Naive B cell (primary cell): ENCODE results near the gene SAG. TPM values are rescaled to one million over a fixed set of nuclear protein-coding genes. Genes with fewer than 3 reads are reported as not detected.

ENCODE experiments used
- ATAC-seq, 2 donors: fragments of 150-1000 bp; cut with Tn5 transposase; 2 replicates each; pipeline ENCODE4 v1.10.0; 2021; ENCODE audit warnings: low read depth in 2 of 2, mild to moderate bottlenecking in 2 of 2, moderate library complexity in 2 of 2
- DNase-seq: peaks from one replicate; pipeline ENCODE4 v3.0.0; 2022
- H3K27ac Mint-ChIP-seq, 6 donors: one replicate each; pipeline ENCODE4 v1.8.0; 2020 to 2022; ENCODE audit warnings: mild to moderate bottlenecking in 6 of 6, mixed read lengths in 6 of 6, moderate library complexity in 5 of 6, inconsistent platforms in 2 of 6
- H3K27me3 Mint-ChIP-seq, 3 donors: one replicate each; pipeline ENCODE4 v1.8.0; 2021 to 2022; ENCODE audit warnings: mixed read lengths in 3 of 3, mild to moderate bottlenecking in 1 of 3
- H3K36me3 Mint-ChIP-seq, 2 donors: one replicate each; pipeline ENCODE4 v1.8.0; 2020 to 2022; ENCODE audit warnings: mixed read lengths in 2 of 2, inconsistent platforms in 1 of 2, mild to moderate bottlenecking in 1 of 2
- H3K4me1 Mint-ChIP-seq, 3 donors: one replicate each; pipeline ENCODE4 v1.8.0; 2020 to 2022; ENCODE audit warnings: mixed read lengths in 3 of 3, inconsistent platforms in 1 of 3, mild to moderate bottlenecking in 1 of 3, moderate library complexity in 1 of 3
- H3K4me3 Mint-ChIP-seq, 8 donors: one replicate each; pipeline ENCODE4 v1.8.0; 2020 to 2022; ENCODE audit warnings: mild to moderate bottlenecking in 8 of 8, mixed read lengths in 8 of 8, moderate library complexity in 8 of 8, inconsistent platforms in 2 of 8
- H3K9me3 Mint-ChIP-seq, 7 donors: one replicate each; pipeline ENCODE4 v1.8.0; 2020 to 2022; ENCODE audit warnings: mixed read lengths in 7 of 7, mild to moderate bottlenecking in 5 of 7, inconsistent platforms in 2 of 7, moderate library complexity in 1 of 7
- polyA plus RNA-seq, 6 donors: library from polyadenylated mRNA; unstranded; fragments of 300-500 nt; fragmentation: Illumina TruSeq; gene quantifications; one replicate each; pipeline ENCODE4 v1.2.3, GENCODE V29; 2021; ENCODE audit warnings: low read depth in 6 of 6

The SAG gene
- polyA plus RNA-seq, 6 donors from 2014 or later: not detected

- DNase-seq: no peak
- Mint-ChIP-seq H3K36me3 (peaks cover 26 to 40% of the 10 kb centered on the region in 2 donors), H3K4me3 (no peak overlapping the region), H3K27me3 (no peaks in the 10 kb centered on the region), H3K4me1 (peaks cover 10 to 21% (median 11%) of the 10 kb centered on the region in 3 donors), H3K9me3 (no peaks in the 10 kb centered on the region), H3K27ac (peak overlapping the region in 3 of 6 donors; percentile 29 to 84 (median 76))
- ATAC-seq: no peak
These were observed 10.5 kb upstream of the SAG start for GRCh38 chr2:233297076-233297475.

GRCh38 chr2:233300401-233300800, 7.2 kb upstream of the SAG start:
- H3K4me1 Mint-ChIP-seq: peaks cover 13 to 19% (median 14%) of the 10 kb centered on the region in 3 donors
- H3K27ac Mint-ChIP-seq: peak overlapping the region in 1 of 6 donors; percentile 54
- no peaks in the 10 kb centered on the region for H3K27me3 Mint-ChIP-seq
- no peak for DNase-seq
- no peak for ATAC-seq
- H3K4me3 Mint-ChIP-seq: no peak overlapping the region
- peaks cover 0 to 9% of the 10 kb centered on the region in 2 donors for H3K36me3 Mint-ChIP-seq
- no peaks in the 10 kb centered on the region for H3K9me3 Mint-ChIP-seq

DNA sequence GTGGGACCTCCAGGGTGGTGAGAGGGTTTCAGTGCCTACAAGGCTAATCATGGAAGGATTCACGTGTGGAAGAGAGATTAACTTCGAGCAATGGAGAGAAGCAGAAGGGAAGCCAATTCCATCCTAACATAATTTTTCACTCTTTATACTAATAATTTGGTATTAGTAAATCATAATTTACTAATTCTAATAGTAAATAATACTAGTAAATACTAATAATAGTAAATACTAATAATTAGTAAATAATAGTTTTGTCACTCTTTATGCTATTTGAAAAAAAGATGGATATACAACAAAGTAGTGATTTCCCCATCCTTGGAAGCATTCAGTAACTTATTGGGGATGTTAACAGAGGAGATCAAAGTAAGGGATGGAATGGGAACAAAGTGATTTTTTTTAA, 6.4 kb upstream of the SAG start:
- H3K36me3 Mint-ChIP-seq: peaks cover 0 to 2% of the 10 kb centered on the region in 2 donors
- DNase-seq: no peak
- H3K27me3 Mint-ChIP-seq: no peaks in the 10 kb centered on the region
- peak overlapping the region in 1 of 6 donors; percentile 78 for H3K27ac Mint-ChIP-seq
- H3K9me3 Mint-ChIP-seq: no peaks in the 10 kb centered on the region
- H3K4me1 Mint-ChIP-seq: peaks cover 15 to 17% (median 15%) of the 10 kb centered on the region in 3 donors
- no peak for ATAC-seq
- no peak overlapping the region for H3K4me3 Mint-ChIP-seq

- H3K36me3 Mint-ChIP-seq: no peaks in the 10 kb centered on the region
These were observed 5.8 kb upstream of the SAG start for GRCh38 chr2:233301811-233302210.

DNA sequence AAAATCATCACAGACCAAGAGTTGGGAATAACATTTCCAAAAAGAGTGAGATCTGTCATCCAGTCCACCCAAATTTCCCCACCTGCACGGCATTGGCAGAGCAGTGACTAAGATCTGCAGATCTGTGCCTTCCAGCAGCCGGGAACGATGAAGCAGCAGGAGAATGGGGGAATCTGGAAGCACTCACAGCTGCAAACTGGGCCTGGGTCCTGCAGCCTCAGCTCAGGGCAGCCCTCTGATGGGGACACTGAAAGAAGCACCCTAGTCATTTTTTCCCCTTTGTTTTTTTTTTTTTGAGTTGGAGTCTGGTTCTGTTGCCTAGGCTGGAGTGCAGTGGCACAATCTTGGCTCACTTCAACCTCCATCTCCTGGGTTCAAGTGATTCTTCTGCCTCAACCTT, 4.4 kb upstream of the SAG start:
- DNase-seq (no peak), ATAC-seq (no peak)
- Mint-ChIP-seq H3K4me3 (no peak overlapping the region), H3K27ac (peak overlapping the region in 2 of 6 donors; percentile 16 to 56), H3K4me1 (peaks cover 15 to 20% (median 15%) of the 10 kb centered on the region in 3 donors), H3K27me3 (no peaks in the 10 kb centered on the region), H3K9me3 (no peaks in the 10 kb centered on the region), H3K36me3 (no peaks in the 10 kb centered on the region)

More at GRCh38 chr2:233301811-233302210, 5.8 kb upstream of the SAG start:
- H3K27me3 Mint-ChIP-seq: no peaks in the 10 kb centered on the region
- H3K9me3 Mint-ChIP-seq: no peaks in the 10 kb centered on the region
- ATAC-seq (no peak), DNase-seq (no peak)
- peaks cover 15 to 18% (median 15%) of the 10 kb centered on the region in 3 donors for H3K4me1 Mint-ChIP-seq
- no peak overlapping the region for H3K27ac Mint-ChIP-seq
- H3K4me3 Mint-ChIP-seq: no peak overlapping the region

GRCh38 chr2:233311241-233311926, 3.8 kb downstream of the SAG start:
- peak overlapping the region in 3 of 6 donors; percentile 60 to 84 (median 77) for H3K27ac Mint-ChIP-seq
- no peaks in the 10 kb centered on the region for H3K27me3 Mint-ChIP-seq
- H3K9me3 Mint-ChIP-seq: peaks cover 0 to 2% (median 0%) of the 10 kb centered on the region in 7 donors
- H3K36me3 Mint-ChIP-seq: no peaks in the 10 kb centered on the region
- H3K4me1 Mint-ChIP-seq: peaks cover 30 to 62% (median 40%) of the 10 kb centered on the region in 3 donors
- ATAC-seq (peak; percentile 27 to 41), DNase-seq (no peak)
- peak overlapping the region in 3 of 8 donors; percentile 0 to 61 (median 60) for H3K4me3 Mint-ChIP-seq

GRCh38 chr2:233312874-233313273, 5.3 kb downstream of the SAG start:
- H3K4me1 Mint-ChIP-seq: peaks cover 30 to 63% (median 52%) of the 10 kb centered on the region in 3 donors
- H3K9me3 Mint-ChIP-seq: peaks cover 0 to 2% (median 0%) of the 10 kb centered on the region in 7 donors
- no peaks in the 10 kb centered on the region for H3K36me3 Mint-ChIP-seq
- no peaks in the 10 kb centered on the region for H3K27me3 Mint-ChIP-seq
- DNase-seq (no peak), ATAC-seq (peak; percentile 20 to 44)
- H3K4me3 Mint-ChIP-seq: peak overlapping the region in 5 of 8 donors; percentile 32 to 60 (median 41)
- H3K27ac Mint-ChIP-seq: peak overlapping the region in 3 of 6 donors; percentile 82 to 95 (median 84)

DNA sequence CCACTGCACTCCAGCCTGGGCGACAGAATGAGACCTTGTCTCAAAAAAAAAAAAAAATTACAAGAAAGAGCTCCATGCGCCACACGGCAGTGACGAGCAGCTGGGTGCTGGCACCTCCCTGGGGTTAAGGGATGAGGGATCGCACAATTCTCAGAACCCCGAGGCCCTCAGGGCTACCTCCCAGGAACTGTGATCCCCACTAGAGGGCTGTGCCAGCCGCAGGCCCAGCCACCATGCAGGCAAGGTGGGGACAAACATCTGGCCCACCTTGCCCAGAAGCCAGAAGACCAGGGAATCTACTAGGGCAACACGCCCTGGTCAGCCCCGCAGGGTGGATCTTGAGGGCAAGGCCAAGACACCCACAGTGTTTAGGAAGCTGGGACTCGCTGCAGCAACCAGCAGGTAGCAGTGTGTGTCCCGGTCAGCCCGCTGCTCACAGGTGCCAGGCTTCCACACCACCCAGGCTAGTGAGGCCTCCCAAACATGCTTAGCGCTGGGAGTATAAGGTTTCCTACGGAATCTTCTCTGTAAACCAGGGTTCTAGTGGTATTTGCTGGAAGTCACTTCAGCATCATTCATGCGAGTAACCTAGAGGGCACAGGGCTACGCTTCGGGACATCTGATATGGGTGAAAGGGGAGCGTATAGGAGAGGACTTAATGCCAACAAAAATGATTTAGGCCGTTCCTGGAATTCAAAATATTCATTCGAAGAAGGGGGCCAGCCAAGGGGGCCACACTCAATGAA, 6.7 kb downstream of the SAG start:
- Mint-ChIP-seq H3K27me3 (no peaks in the 10 kb centered on the region), H3K36me3 (no peaks in the 10 kb centered on the region), H3K9me3 (peaks cover 0 to 2% (median 0%) of the 10 kb centered on the region in 7 donors), H3K4me3 (no peak overlapping the region), H3K27ac (no peak overlapping the region), H3K4me1 (peaks cover 37 to 64% (median 63%) of the 10 kb centered on the region in 3 donors)
- no peak for DNase-seq
- ATAC-seq: no peak

GRCh38 chr2:233317196-233317943, 9.8 kb downstream of the SAG start:
- no peak overlapping the region for H3K4me3 Mint-ChIP-seq
- H3K9me3 Mint-ChIP-seq: peaks cover 0 to 2% (median 0%) of the 10 kb centered on the region in 7 donors
- peaks cover 29 to 63% (median 59%) of the 10 kb centered on the region in 3 donors for H3K4me1 Mint-ChIP-seq
- H3K27me3 Mint-ChIP-seq: no peaks in the 10 kb centered on the region
- peak overlapping the region in 1 of 6 donors; percentile 14 for H3K27ac Mint-ChIP-seq
- ATAC-seq (no peak), DNase-seq (no peak)
- no peaks in the 10 kb centered on the region for H3K36me3 Mint-ChIP-seq

DNA sequence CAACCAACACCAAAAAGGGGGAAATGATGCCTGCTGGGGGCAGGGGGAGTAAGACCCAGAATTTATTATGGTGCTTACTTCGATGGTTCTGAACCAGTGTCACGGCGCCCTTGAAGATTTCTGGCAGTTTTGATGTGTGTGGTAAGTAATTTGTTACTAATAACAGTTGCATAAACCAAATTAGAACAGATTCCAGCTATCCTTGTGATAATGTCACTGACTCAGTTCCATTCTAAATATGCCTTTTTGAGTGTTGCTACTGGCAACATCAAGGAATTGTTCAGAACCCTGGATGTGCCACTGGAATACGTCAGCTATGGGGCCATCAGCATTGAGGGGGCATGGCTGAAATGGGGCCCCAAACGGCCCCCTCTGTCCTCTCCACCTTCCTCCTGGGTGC, 11.6 kb downstream of the SAG start:
- H3K9me3 Mint-ChIP-seq: peaks cover 0 to 2% (median 0%) of the 10 kb centered on the region in 7 donors
- peaks cover 29 to 68% (median 58%) of the 10 kb centered on the region in 3 donors for H3K4me1 Mint-ChIP-seq
- H3K4me3 Mint-ChIP-seq: no peak overlapping the region
- H3K36me3 Mint-ChIP-seq: no peaks in the 10 kb centered on the region
- H3K27me3 Mint-ChIP-seq: no peaks in the 10 kb centered on the region
- peak overlapping the region in 2 of 6 donors; percentile 30 to 54 for H3K27ac Mint-ChIP-seq
- DNase-seq (no peak), ATAC-seq (no peak)

DNA sequence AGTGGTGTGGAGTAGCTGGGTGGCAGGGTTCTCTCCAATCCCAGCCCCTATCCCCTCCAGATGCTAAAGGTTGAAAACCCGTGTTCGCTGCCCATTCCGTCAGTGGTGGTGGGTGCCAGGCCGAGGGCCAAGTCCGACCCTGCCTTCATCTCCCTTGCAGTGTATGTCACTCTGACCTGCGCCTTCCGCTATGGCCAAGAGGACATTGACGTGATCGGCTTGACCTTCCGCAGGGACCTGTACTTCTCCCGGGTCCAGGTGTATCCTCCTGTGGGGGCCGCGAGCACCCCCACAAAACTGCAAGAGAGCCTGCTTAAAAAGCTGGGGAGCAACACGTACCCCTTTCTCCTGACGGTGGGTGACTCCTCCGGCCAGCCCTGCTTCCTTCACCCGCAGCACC, 12.9 kb downstream of the SAG start:
- H3K9me3 Mint-ChIP-seq: peaks cover 0 to 3% (median 0%) of the 10 kb centered on the region in 7 donors
- H3K36me3 Mint-ChIP-seq: no peaks in the 10 kb centered on the region
- peaks cover 38 to 73% (median 69%) of the 10 kb centered on the region in 3 donors for H3K4me1 Mint-ChIP-seq
- ATAC-seq (no peak), DNase-seq (no peak)
- no peaks in the 10 kb centered on the region for H3K27me3 Mint-ChIP-seq
- H3K4me3 Mint-ChIP-seq: no peak overlapping the region
- peak overlapping the region in 2 of 6 donors; percentile 82 to 83 for H3K27ac Mint-ChIP-seq

DNA sequence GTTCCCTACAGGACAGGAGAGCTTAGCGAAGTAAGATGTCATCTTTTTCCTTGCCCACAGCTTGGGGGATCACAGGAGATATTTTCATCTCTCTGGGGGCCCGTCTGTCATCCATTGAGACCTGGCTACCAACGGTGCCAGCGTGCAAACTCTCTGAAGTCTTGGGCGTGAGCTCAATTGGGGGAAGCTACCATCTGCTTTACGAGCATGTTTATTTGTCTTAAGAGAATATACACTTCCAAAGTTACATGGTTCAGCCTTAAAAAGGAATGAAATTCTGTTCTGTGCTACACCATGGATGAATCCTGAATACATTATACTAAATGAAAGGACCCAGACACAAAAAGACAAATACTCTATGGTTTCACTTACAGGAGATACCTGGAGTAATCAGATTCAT, 13.6 kb downstream of the SAG start:
- Mint-ChIP-seq H3K27ac (peak overlapping the region in 3 of 6 donors; percentile 12 to 86 (median 38)), H3K4me3 (peak overlapping the region in 4 of 8 donors; percentile 17 to 54 (median 34)), H3K9me3 (peaks cover 0 to 3% (median 0%) of the 10 kb centered on the region in 7 donors), H3K36me3 (no peaks in the 10 kb centered on the region), H3K4me1 (peaks cover 42 to 79% (median 76%) of the 10 kb centered on the region in 3 donors), H3K27me3 (no peaks in the 10 kb centered on the region)
- DNase-seq: no peak
- ATAC-seq: no peak

DNA sequence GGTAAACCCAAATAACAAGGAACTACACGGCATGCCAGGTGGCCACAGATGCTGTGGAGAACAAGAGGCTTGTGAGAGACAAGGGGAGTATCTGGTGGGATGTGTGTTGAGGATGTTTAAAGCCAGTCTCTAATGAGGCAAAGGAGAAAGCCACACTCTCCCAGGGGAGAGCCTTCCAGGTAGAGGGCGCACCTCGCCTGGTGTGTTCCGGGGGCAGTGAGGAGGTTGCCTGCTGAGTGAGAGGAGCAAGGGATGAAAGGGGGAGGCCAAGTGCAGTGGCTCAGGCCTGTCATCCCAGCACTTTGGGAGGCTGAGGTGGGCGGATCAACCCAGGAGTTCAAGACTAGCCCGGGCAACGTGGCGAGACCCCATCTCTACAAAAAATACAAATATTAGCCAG, 16.2 kb downstream of the SAG start:
- DNase-seq (no peak), ATAC-seq (no peak)
- Mint-ChIP-seq H3K9me3 (peaks cover 0 to 3% (median 0%) of the 10 kb centered on the region in 7 donors), H3K27ac (peak overlapping the region in 4 of 6 donors; percentile 53 to 92 (median 76)), H3K4me3 (peak overlapping the region in 1 of 8 donors; percentile 59), H3K27me3 (no peaks in the 10 kb centered on the region), H3K4me1 (peaks cover 41 to 83% (median 72%) of the 10 kb centered on the region in 3 donors), H3K36me3 (no peaks in the 10 kb centered on the region)
